ENCODE measurements around the gene PDE3A.

- TF ChIP-seq POLR2AphosphoS5 (IDR thresholded peaks at IDR 0.05) = no peak
- no peak for TF ChIP-seq CTCF (IDR thresholded peaks at IDR 0.05)
- TF ChIP-seq EP300 (IDR thresholded peaks at IDR 0.05) = no peak
These were observed 85.5 kb downstream of the PDE3A start for GRCh38 chr12:20453756-20454310.
